GM11168 (cell line): Measurements from ENCODE around the gene PDIA5.
"Not testable (repeated sequence)": the region's sequence is repeated elsewhere in the genome, so short reads cannot be mapped to it uniquely, and the experiment has no call there.

Experiments used
- in situ Hi-C: fragments of 300-500 bp; cut with MboI; formaldehyde crosslinking; loops from one replicate; pipeline ENCODE4 v1.12.0; 2022; ENCODE audit warnings: low sequenced_read_pairs; ENCODE audit not compliant: unreplicated experiment

Gene PDIA5

DNA sequence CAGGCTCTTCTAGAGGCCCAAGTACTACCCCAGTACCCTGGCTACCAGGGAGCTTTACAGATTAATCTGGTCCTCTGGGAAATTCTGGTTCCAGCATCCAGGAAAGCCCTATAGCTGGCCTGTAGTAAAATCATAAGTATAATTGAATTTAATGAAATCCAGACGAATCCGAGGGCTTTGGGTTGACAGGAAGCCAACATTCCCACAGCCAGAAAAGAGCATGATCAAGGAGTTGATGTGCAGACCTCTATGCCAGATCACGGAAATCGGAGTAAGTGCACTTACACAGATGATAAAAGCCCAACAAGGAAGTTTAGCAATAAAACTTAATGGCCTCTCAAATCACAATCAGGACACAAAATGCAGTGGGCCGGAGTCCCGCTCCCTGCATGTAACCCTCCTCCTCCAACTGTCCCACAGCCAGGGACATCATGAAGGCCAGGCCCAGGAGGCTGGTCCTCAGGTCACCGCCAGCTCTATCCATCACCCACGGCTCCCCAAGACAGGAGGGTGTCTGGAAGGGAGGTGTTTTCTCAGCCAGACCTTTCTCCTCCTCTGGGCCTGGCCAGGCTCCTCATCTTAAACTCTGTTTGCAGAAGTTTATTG, 72.1 kb downstream of the PDIA5 start:
- in situ Hi-C loops: no loop called here

DNA sequence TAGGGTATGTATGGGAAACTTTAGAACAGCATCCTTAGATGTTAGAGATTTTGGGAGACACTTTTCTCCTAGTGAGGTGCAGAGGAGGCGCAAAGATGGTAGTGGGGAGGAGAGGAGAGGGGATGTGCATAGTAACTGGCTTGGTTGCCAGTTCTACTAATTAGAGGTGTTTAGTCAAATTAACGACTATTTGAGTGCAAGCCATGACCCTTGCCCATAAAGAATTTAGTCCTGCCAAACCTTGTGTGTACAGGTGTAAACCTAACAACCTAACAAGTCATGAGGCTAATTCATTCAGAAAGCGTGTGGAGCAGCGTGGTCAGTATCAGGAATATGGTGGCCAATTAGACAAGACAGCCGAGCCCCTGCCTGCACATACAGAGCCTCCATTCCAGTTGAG, 72.7 kb downstream of the PDIA5 start:
- in situ Hi-C loops: no loop called here

DNA sequence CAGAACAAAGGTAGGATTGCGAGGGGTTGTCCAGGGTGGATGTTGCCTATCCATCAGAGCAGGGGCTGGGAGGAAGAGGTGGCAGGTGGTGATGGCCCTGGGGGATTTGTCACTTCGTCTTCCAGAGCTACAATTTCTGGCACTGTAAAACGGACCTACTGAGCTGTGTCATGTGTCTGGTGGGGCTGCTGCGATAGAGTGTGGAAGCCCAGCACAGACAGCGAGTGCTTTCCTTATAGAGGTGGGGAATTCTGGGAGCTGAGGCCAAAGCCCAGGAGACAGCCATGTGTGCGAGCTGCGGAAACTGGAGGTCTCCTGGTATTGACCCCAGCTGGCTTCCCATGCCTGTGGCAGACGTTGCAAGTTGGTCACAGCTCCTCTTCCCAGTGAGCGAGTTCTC, 73.7 kb downstream of the PDIA5 start:
- in situ Hi-C loops: no loop called here

DNA sequence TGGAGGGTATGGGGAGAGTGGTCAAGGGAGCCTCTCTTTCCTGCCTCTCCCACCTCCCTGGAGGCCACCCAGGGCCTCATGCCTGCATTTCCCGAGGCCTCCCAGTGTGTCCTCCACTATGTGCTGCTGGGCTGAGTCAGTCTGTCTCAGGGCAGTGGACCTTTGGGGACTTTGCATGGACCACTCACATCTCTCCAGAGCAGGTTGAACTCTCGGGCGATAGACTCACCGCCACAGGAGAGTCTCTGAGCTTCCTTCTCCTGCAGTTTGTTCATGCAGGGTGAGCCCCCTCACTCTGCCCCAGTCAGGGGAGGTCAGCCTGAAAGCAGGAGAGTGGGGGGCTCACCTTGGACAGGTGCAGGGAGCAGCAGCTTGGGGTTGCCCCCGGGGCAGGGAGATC, 74.5 kb downstream of the PDIA5 start:
- in situ Hi-C loops: no loop called here

DNA sequence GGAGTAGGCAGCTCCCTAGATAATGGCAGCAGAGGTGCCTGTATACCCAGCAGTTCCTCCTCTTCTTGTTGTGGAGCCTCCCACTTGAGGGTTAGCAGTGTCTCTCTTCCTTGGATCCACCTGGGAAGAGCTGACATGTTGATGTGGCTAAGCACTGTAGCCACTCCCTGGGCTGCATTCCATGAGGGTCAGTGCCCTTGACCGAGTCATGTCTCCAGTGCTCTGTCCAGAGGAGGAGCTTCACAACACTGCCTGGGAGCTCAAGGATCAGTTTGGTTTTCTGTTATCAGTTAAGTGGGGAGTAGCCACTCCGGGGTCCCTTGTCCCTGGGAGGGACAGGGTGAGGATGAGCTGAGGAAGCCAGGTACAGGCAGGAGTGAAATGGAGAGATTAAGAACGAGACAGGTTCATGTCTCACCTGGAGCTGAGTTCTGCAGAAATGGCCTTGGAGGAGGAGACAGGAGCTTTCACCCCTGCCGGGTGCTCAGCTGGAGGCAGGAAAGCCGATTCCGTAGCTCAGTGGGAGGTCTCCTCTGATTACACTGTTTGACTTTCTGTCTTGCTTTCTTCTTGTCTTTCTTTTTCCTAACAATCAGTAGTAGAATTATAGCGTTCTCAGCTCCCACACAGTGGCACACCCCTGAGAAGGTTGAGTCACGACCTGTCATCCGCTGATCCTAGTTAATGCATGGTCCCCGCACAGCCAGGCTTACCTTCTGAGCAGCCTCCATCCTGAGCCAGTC, 77.0 kb downstream of the PDIA5 start:
- in situ Hi-C loops: no loop called here

DNA sequence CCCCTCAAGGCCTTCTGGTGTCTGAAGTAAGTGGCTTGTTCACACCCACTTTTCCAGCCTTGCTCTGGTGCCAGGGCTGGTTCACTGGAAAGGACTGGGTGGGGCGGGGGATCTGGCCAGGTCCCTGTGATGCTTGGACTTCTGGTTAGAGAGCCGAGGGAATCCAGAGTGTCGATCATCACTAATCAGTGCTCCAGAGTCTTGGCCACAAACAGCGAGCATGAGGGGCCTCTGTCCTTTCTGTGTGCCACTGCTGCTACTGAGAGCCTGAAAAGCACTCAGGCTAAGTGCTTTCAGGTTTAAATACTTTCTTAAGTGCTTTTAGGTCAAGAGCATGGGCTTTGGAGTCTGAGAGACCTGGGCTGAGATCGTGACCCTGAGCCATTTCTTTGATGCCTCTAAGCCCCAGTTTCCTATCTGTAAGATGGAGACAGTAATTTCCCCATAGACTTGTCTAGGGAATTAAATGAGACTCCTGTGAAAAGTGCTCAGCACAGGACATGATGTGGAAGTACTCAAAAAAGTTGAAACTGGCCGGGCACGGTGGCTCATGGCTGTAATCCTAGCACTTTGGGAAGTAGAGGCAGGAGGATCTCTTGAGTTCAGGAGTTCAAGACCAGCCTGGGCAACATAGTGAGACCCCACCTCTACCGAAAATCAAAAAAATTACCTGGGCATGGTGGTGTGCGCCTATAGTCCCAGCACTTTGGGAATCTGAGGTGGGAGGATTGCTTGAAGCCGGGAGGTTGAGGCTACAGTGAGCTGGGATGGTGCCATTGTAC, 81.1 kb downstream of the PDIA5 start:
- in situ Hi-C loops: no loop called here

DNA sequence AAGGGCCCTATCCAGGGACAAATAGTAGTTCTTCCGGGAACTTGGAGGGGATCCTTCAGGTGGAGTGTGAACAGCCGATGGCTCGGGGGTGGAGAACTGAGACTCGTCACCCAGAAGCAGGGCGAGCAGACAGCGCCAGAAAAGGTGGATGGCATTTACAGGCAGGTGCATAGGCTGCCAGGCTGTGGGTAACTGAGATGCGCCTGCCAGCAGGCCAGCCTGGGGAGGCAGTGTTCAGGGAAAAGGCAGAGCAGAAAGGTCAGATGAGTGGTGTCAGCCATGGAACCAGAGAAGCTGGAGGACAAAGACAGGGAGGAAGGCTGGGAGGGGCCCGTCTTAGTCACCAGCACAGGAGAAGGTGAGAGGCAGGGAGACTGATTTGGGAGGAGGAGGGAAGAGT, 81.9 kb downstream of the PDIA5 start:
- in situ Hi-C loops: no loop called here

DNA sequence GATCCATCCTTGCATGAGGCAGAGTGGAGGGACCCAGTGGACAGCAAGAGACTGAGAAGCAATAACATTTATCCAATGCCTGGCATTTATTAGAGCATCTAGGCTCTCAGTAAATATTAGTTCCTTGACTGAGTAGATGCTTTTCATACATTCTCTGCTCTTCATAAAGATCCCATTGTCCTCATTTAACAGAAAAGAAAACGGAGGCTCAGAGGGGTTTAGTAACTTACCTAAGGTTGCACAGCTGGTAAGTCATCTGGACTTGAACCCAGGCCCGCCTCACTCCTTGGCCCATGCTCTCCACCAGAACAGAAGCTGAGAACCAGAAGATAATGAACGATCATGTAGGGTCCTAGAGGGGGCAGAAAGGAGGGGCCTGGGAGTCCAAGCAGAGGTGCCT, 82.7 kb downstream of the PDIA5 start:
- in situ Hi-C loops: no loop called here

DNA sequence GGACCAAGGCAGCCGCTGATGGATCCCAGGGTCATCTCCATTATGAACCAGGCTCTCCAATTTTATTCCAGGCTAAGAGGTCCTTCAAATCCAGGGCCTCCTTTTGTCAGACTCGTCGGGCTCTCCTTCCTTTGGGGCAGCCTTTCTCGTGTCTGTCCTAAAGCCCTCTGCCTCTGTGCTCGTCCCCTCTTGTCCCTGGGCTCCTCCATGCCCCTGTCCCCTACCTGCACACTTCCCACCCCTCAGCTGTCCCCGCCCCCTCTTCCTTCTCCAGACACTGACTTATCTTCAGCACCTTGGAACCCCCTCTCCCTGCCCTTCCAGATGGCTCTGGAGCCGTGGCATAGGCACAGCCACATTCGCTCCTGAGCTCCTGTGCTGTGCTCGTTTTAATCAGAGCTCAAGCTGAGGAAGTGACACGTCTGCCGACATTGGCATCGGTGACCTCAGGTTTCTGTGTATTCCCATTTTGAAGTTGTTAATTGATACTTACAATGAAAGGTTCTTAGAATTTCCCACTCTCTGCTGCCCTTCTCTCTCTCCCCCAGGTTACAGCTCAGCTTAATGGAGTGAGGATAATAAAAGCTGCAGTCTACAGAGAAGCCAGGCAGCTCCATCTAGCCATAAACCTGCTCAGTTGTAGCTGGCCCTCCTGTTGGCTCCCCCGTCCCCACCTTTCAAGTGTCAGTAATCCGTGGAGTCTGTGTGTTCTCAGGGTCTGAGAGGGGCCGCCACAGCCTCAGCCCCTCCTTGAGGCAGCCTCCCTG, 83.8 kb downstream of the PDIA5 start:
- in situ Hi-C loops: no loop called here

DNA sequence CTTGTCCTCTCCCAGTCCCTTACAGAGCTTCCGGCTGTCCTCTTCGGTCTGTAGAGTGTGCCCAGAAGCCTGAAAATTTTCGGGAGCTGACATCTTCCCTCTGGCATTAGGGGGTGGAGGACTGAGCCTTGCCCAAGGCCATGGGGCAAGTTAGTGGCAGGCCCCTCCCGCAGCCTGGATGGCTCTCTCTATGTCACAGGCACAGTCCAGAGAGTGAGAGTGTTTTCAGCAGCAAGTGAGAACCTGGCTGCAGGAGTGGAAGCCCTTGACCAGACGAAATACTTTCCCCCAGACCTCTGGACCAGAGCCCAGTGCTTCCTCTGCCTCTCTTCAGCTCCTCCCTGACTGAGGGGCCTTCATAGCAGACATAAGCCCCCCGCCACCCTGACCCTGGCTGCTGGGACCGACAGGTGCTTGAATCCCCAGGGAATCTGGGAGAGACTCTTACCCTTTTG, 84.5 kb downstream of the PDIA5 start:
- in situ Hi-C loops: no loop called here

DNA sequence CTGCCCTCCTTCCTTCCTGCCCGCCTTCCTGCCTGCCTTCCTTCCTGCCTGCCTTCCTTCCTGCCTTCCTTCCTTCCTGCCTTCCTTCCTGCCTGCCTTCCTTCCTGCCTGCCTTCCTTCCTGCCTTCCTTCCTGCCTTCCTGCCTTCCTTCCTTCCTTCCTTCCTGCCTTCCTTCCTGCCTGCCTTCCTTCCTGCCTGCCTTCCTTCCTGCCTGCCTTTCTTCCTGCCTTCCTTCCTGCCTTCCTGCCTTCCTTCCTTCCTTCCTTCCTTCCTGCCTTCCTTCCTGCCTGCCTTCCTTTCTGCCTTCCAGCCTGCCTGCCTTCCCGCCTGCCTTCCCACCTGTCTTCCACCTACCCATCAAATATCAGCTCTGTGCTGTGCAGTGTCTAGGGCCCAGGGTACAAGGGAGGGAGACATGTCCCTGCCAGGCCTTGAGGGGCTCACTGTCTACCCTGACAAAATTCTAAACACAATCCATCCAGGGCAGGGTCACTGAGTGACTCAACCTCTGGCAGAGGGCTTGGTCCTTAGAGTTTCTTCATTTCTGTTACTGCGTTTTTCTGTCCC, 85.1 kb downstream of the PDIA5 start:
- in situ Hi-C loops: not testable (repeated sequence)

DNA sequence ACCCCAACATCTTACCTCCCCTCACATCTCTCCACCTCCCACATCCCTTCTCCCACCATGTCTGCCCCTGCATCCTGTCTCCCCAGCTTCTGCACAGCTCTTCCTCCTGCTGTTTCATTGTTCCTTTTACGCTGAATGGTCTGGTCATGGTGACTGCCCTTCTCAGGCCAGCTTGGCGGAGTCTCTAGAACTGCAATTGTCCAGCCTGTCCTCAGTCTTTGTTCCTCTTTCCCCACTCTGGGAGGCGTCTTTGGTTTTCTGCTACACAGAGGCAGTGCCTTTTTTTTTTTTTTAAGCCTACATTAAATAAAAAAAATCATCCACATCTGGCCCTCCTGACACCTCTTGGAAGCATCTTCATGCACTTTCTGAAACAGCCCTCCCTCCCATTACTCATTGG, 85.9 kb downstream of the PDIA5 start:
- in situ Hi-C loops: no loop called here

DNA sequence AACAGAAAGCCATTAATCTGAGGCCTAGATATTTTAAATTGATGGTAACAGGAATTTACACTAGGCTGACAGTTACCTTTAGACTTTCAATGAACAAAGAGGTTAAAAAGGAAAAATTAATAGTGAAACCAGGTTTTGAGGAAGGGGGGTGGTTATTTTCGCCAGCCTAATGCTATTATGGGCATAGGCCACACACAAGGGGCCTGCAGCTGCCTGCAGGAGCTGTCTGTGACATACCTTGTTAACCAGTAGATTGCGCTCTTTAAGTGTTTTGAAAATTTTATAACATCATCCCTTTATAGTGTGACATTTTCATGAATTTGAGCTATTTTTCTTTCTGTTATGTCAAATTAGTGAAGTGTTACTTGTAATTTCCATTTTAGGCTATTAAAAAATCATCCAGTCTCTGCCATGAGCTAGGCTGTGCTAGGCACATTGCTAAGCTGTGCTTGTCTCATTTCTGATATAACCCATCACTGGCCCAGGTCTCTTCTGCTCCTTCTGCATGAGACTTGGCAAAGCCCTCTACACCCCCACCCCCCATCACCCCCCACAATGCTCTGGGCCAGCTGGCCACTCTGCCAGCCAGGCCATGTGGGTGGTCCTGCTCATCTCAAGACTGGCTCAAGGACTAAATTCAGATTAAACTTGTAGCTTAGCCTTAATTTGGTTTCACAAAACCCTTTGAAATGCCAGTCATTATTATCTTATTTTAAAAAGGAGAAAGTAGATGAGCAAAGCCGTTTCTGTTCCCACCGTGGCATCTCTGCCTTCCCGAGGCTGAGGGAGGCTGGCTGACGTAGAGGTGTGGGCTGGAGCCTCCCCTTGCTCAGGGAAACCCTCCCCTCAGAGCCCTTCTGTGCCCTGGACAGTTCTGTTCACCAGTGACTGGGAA, 86.5 kb downstream of the PDIA5 start:
- in situ Hi-C loops: no loop called here

DNA sequence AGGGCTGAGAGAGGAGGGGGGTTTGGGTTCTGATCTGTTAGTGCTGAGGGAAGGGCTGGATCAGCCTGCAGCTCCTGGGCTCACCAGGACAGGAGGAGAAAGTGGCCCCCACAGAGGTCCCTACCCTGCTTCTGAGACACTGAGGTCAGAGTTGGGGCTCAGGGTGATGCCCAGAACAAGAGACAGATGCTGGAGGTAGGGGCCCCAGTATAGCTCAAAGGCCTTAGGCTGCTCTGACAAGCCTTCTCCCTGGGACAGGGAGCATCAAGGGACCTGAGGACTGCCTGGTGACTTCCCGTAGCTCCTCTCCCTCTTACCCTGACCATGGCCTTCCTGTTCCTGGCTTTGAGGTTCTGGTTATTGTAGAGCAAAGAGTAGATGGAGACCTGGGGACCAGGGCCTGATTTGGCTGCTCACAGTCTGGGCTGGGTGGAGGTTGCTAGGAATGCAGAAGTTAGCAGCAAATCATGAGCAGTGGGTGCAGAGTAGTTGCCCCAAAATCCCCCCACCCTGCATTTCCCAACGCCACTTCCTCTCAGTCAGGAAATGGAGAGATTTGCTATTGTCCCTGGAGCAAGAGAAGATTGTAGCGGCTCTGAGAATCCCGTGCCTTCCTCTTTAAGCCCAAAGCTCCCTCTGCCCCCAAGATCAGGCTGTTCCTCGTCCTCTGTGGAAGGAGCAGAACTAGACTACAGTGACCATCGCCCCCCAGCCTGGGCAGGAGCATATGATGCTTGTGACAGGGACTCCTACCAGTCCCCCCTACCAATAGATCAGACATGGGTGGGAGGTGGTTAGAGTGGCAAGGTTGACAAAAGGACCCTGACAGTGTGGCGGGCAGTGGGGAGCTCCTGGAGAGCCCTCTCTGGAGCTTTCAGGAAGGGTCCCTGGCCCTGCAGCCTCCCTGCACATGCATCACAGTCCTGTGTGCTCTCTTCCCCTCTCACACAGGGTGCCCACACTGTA, 87.5 kb downstream of the PDIA5 start:
- in situ Hi-C loops: no loop called here

DNA sequence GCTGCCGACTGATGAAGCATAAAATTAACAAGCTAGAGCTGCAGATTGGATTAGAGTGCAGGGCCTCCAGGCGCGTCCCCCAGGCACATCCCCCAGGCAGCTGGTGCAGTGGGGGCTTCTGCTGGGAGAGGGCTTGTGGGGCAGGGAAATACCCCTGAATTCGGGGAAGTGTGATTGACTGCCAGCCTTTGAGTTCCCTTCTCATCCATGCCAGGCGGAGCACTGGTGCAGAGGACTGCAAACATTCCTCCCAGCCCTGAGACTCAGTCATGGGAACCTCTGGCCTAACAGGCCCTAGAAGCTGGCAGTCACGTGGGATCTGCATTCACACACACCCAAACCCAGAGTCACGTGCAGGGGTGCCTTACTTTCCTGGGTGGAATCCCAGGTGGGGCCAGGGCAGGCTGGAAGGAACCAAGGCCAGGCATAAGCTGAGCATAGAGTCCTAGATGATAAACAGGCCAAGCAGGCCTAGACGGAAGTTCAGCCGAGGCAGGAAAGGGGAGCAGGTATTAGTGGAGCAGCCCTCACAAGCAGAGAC, 88.7 kb downstream of the PDIA5 start:
- in situ Hi-C loops: no loop called here

DNA sequence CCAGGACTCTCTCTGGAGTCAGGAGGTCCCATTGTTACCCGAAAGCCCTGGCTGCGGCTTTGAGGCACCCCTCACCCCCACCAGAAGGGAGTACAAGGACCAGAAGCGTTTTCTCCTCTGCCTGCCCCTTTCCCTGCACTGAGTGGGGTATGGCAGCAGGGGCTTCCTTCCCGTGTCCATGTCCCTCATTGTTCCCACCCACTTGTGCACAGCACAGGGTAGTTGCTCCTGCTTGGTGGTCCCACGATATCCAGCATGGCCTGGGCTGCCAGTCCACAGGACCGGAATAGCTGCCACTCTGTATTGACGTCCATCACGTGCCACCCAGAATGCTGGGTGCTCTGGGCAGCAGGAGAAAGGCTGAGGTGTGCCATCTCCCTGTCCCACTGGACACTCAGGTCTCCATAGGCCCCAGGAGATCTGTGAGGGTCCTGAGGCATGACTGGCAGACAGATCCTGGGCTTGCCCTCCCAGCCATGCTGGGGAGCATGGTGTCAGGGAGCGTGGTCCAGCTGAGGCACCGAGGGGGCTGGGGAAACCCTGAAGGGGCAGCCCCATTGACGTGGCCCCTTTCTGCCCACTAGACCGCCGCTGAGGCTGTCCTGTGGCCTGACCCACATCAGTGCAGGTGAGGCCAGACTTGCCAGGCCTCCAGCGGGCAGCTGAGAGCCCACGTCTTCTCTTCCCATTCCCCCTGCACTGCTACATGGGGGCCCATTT, 89.6 kb downstream of the PDIA5 start:
- in situ Hi-C loops: no loop called here

DNA sequence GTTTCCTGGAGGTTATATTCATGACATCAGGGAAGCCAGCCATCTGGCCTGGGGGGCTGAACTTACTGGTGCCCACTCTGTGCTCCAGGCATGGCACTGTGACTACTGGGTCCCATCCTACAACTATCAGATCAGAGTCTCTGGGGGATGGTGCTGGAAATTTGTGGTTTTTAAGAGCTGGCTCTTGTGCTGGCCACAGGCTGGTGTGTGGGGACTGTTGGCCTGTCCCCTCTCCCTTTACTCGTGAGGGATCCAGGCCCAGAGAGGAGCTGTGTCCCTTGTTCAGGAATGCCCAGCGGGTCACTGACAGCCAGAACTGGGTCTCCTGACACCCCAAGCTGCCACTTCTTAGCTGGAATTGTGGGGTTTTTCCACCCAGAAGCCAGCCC, 90.4 kb downstream of the PDIA5 start:
- in situ Hi-C loops: no loop called here
